Posterior vena cava (tissue), 2 donors: ENCODE measurements around the gene FEM1C. TPM values are rescaled to one million over a fixed set of nuclear protein-coding genes. Genes with fewer than 3 reads are reported as not detected.
"Not testable (repeated sequence)": the region's sequence is repeated elsewhere in the genome, so short reads cannot be mapped to it uniquely, and the experiment has no call there.

ENCODE experiments used
- DNase-seq: peaks from one replicate; pipeline ENCODE4 v3.0.0-alpha.2; 2020; ENCODE audit warnings: low spot score
- intact Hi-C, 2 donors: fragments of 100-400 bp; cut with DNase I; formaldehyde crosslinking; loops; one replicate each; pipeline versions ENCODE4 v1.14.1 to v1.14.2; 2022 to 2023
- total RNA-seq, 2 donors: library from RNA; stranded (reverse); fragmentation: NEBNext Ultra II Directional; extraction: Animal tissue kit (Norgen Biotek cat#: 25700); gene quantifications; one replicate each; pipeline ENCODE4 v1.2.1, GENCODE V29; 2021
- donor health status: DM: yes; HTN: yes; CAD: no.
- donor health status: DM: yes; HTN: yes; CAD: no.

Gene FEM1C
- total RNA-seq, 2 donors from 2014 or later: 25.6 to 32.8 TPM

DNA sequence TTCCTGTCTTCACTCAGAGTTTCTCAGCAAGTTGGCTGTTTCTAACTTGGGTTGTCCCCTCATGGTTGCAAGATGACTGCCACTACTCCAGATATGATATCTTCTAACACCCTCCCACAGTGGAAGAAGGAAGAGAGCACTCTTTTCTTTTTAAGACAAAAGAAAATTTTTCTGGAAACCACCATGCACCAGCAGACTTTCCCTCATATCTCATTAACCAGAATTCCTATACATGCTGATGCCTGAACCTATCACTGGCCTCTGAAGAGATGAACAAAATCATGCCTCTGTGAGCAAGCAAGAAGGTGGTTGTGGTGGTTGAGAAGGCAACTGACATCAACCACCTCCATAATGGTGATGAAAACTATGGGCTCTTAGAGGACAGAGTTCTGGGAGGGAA lies 56.8 kb downstream of the FEM1C start:
- no peak for DNase-seq

DNA sequence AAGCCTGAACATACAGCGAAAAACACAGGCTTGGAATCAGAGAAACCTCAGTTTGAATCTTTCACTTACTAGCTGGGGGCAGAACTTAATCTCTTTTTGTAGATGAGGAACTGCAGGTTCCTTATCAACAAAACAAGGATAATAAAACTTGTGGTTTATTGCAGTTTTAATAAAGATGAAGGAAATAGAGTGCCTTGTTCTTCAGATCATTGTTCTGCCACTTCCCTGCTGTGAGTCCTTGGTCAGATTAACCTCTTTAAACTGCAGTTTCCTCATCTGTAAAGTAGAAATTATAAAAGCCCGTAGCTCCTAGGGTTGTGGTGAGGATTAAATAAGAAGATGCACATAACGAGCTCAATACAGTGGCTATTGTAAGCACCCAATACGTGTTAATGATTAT lies 57.4 kb downstream of the FEM1C start:
- intact Hi-C loops: no loop called here
- no peak for DNase-seq

More for the DNA sequence above, 56.8 kb downstream of the FEM1C start:
- intact Hi-C loops: no loop called here

DNA sequence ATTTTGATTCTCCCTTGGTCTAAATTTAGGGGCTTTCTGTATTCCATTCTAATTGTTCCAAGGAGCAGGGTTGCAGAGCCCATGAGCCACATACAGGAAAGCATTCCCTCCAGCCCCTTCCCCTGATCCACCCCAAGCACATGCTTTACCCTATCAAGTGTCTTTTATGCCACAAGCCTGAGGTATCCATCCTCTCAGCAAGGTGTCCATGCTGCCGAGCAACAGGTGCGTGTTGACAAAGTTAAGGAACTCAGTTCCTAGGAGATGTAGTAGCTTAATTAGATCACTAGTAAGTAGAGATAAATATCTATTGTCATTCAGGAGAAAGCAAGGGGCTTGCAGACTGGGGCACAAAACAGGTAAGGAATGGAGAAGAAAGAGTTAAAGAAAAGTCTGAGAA lies 57.8 kb downstream of the FEM1C start:
- intact Hi-C loops: no loop called here
- DNase-seq: no peak

DNA sequence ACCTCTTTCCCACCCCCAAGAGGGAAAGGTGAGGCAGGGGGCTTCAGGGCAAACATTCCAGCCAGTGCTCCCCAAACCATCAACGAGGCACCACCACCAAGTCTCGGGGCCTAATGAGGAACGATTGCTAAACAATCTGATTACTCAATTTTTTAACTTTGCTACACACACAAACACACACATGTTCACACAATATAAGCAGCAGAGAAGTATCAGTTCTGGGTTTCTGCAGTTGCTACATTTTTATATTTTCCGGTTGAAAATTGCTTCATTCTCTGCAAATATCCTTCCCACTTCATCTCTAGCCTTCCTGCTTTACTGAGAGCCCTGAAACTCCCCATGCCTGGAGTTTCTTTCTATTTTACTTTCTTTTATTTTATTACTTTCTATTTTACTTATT lies 60.2 kb downstream of the FEM1C start:
- intact Hi-C loops: no loop called here
- no peak for DNase-seq

DNA sequence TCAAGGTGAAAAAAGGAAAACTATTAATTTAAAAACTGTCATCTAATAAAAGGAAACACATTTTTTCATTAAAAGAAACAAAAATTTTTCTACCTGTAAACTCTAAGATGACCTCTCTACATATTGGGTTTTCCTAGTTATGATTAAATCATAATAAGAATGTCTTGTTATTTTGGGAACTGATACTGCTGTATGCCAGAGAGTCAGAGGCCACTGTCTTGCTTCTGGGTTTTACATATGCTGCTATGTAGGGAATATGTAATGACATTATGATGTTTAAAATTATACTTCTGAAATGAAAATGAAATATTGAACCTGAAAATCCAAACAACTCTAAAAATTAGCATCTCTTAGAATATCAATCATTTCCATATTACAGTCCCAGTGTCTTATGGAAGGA lies 63.7 kb downstream of the FEM1C start:
- DNase-seq: no peak
- intact Hi-C loops: no loop called here

DNA sequence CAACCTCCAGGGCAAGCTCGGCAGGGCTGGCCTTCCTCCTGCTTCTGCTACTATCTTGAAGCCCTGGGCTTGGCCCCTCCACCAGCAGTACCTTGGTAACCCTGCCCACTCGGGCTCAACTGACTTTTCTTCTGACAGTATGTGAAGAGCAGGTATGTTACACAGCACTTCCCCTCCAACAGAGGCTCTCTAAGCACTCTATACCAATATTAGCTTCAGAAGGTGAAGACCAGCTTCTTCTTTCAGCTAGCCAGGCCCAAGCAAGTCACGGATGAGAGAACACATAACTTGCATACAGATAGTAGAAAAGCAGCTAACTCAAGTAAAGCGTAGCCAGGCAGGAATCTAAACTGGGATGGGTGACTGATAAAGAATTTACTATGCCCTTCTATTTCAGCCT lies 64.3 kb downstream of the FEM1C start:
- DNase-seq: no peak
- intact Hi-C loops: no loop called here

DNA sequence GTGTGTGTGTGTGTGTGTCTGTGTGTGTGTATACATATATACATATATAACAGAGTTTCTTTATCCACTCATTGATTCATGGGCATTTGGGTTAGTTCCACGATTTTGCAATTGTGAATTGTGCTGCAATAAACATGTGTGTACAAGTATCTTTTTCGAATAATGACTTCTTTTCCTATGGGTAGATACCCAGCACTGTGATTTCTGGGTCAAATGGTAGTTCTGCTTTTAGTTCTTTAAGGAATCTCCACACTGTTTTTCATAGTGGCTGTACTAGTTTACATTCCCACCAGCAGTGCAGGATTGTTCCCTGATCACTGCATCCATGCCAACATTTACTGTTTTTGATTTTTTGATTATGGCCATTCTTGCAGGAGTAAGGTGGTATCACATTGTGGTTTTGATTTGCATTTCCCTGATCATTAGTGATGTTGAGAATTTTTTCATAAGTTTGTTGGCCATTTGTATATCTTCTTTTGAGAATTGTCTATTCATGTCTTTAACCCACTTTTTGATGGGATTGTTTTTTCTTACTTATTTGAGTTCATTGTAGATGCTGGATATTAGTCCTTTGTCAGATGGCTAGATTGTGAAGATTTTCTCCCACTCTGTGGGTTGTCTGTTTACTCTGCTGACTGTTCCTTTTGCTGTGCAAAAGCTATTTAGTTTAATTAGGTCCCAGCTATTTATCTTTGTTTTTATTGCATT lies 65.3 kb downstream of the FEM1C start:
- DNase-seq, intact Hi-C loops: not testable (repeated sequence)

DNA sequence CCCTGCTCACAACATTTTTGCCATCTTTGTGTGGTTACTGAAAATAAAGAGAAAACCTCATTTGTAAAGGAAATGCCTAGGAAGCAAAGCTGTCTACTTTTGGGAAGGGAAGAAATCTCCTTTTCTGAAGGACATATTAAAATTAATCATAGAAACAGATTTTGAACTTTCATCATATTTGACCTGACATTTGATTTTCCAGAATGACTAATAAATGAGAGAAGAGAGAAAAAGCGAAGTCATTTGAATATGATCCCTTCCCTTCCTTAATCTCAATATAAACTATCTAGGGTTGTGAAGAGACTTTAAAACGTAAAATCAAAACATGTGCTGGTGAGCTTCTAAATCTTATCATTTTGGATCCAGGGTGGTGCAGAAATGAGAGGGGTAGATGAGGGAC lies 66.3 kb downstream of the FEM1C start:
- no peak for DNase-seq

DNA sequence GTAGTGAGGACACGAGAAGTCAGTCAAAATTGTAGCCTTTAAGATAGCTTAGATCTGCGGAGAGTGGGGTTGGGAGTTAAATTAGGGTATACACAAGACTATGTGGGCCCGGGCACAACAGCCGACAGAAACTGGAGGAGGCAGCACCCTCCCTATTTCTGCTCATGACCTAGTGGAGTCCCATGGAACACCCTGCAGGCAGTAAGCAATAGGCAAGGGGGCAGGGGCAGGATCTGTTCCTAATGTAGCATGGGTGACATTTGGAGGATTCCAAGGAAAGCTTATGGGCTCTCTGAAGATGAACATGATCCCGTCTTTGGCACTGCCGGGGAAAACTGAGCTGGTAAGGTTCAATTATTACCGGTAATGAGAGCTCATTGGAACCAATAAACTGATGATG lies 67.0 kb downstream of the FEM1C start:
- intact Hi-C loops: no loop called here
- DNase-seq: no peak

More for the DNA sequence above, 66.3 kb downstream of the FEM1C start:
- intact Hi-C loops: no loop called here

DNA sequence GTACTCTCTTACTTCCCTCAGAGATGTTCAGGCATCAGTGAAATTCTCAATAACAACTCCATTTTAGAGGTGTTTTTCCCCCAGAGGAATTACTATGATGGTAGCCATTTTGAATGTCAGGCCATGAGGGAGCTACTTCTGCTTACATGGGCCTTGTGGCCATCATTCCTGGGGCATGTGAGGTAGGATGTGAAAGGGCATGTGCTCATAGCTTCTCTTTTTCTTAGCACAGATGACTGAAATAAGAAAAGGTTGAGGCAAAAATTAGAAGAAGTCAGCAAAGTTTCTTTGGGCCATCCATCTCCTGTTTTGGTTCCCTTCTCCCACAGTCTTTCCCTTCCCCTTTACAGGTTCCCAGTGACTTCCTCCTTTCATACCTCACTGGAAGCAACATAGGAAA lies 68.8 kb downstream of the FEM1C start:
- intact Hi-C loops: no loop called here
- no peak for DNase-seq

DNA sequence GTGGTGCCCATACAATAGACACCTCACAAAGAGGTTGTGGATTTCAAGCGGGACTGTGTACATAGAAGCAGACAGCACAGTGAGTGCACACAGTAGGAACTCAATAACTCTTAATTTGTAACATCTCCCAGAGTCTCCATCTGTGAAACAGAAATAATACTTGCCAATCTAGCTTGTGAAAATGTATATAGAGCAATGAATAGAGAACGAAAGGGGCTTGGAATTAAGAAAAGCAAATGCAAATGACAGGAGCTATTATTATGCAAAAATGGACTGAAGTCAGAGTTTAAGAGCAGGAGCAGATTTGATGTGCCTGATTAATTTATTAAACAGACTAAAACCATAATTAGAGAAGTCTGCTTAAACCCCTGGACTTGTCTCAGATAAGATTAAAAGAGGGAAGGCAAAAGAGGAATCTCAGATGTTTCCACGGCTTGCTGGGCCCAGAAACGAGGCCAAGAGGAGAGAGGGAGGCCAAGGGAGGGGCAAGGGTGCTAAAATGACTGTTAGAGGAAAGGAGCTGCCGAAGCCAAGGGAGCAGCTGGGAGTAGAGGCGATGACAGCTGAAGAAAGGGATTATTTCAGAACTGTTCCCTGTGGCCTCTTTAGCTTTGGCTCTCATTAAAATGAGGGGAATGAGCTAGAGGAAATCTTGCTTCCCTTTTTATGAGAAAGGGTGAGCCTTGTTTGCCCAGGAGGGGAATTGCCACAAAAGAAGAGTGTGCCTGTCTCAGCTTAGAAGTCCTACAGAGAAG lies 72.1 kb downstream of the FEM1C start:
- intact Hi-C loops: no loop called here

DNA sequence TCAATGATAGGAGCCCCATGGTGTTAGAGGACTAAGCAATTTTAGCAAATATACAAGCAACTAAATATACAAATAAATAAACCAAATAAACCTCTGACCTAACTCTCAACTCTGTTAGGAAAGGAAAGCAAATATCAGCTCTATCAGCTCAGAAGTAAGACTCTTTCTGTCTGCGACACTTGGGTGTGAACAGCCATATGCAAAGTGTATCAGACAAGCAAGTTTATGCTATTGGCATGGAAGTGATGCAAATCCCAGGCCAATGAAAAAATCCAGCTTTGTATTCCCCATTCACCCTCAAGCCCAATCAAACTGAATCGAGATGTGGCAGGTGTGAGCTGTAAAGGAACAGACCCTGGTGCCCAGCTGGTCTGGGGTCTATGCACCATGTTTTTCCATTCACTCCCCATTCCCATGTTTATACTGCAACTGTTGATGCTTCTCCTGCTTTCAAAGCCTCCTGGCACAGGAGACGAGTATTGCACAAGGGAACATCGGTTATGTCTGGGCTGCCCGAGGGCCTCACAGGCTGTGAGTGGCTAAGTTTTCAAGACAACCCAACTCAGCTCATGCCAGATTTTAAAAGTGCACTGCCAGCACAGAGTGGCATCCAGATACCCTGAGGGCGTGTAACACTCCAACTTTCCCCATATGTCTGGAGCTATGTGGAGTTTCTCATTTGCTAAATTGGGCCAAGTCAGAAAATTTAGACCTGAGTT lies 73.1 kb downstream of the FEM1C start:
- no peak for DNase-seq
- intact Hi-C loops: no loop called here

More for the DNA sequence above, 72.1 kb downstream of the FEM1C start:
- no peak for DNase-seq

DNA sequence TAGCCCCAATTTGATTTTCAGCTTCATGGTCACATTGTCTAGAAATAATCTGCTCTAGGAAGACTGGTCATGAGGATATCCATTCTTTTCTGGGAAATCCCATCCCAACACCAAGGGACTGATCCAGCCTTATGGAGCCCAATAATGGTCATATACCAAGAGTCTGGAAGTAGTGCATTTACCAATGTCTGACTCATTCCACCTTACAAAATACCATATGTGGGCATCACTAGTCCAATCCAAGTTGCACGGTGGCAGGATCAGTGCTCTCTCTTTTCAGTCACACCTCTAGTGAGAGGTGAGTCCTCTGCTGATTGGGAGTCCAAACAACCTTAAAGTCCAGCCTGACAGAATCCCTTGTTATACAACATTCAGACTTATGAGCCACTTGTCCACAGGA lies 73.7 kb downstream of the FEM1C start:
- intact Hi-C loops: no loop called here
- DNase-seq: no peak

Other genes with a start within 250 kb of the FEM1C start
- gene CCDC112, start 248.1 kb downstream of the FEM1C start, total RNA-seq: 1 to 10 TPM; 5.8 to 6.4 TPM
- gene TICAM2, start 57.7 kb upstream of the FEM1C start, total RNA-seq: 1 to 10 TPM; 7.7 to 7.9 TPM
- gene TMED7, start 81.3 kb upstream of the FEM1C start, total RNA-seq: 10 to 100 TPM; 82.1 to 98.9 TPM